SW480 (cell line): ENCODE measurements around the gene H3-3A.
"Not testable (repeated sequence)": the region's sequence is repeated elsewhere in the genome, so short reads cannot be mapped to it uniquely, and the experiment has no call there.

ENCODE experiments used
- DNase-seq: peaks from one replicate; pipeline ENCODE4 v3.0.0-alpha.2; 2016; ENCODE audit warnings: low spot score

The H3-3A gene

DNA sequence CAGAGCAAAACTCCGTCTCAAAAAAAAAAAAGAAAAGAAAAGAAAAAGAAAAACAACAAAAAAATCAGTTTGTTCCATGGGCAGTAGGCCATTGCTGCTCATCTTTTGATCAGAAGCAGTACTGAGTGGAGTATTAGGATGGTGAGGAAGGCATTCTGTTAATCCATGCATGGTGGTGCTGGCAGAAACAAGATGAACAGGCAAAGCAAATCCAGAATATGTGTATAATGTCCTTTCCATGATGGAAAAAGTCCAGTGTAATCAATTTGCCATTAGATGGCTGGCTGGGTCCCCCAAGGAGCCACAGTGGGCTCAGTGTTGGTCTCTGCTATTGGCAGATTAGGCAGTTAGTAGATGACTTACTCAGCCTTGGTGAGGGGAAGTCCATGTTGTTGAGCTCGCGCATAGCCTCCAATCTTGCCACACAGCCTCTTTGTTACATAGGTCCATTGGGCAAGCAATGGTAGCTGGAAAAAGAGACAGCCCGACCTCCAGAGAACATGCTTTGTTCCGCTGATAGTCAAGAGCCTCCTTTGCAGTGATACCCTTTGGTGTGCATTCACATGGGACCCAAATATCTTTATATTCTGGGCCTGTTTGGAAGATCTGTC is 23.3 kb downstream of the H3-3A start:
- DNase-seq = no peak

- DNase-seq = no peak
These were observed 24.3 kb downstream of the H3-3A start for GRCh38 chr1:226086776-226087175.

DNA sequence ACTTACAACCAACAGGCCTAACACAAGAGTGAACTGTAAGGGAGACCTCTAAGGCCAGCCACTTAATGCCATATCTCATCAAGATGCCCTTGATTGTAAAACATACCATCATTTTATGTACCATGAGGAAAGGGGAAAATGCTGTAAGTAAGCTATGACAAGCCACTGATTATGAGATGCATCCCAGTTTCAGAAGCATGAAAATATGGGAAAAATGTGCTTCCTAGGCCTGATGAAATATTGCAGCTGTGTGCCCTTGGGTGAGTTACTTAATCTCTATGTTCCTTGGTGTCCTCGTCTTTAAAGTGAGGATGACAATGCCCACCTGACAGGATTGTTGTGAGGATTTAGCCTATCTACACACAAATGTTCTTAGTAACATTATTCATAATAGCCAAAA is 28.9 kb downstream of the H3-3A start:
- no peak for DNase-seq

GRCh38 chr1:226092048-226092820 is 29.7 kb downstream of the H3-3A start:
- not testable (repeated sequence) for DNase-seq

DNA sequence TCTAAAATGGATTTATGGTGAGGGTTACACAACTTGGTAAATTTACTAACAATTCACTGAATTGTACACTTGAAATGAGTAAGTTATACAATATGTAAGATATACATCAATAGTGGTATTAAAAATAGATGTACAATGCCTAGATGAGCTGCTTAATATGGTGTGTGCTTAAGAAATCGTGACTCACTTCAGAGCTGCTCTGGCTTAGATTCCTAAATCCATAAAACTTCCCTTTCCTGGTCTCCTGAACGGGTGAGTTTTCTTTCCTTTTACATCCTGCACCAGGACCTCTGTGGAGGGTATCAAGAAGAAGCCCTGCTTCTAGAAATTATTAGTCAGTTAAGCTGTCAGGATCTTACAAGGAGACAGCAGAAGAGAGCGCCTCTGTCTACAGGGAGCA is 30.4 kb downstream of the H3-3A start:
- no peak for DNase-seq

- no peak for DNase-seq
These were observed 31.1 kb downstream of the H3-3A start for GRCh38 chr1:226093621-226094020.

GRCh38 chr1:226094451-226094850 is 31.9 kb downstream of the H3-3A start:
- DNase-seq = no peak

- DNase-seq = no peak
These were observed 32.8 kb downstream of the H3-3A start for GRCh38 chr1:226095286-226095685.

- DNase-seq = no peak
These were observed 35.5 kb downstream of the H3-3A start for GRCh38 chr1:226097866-226098625.

DNA sequence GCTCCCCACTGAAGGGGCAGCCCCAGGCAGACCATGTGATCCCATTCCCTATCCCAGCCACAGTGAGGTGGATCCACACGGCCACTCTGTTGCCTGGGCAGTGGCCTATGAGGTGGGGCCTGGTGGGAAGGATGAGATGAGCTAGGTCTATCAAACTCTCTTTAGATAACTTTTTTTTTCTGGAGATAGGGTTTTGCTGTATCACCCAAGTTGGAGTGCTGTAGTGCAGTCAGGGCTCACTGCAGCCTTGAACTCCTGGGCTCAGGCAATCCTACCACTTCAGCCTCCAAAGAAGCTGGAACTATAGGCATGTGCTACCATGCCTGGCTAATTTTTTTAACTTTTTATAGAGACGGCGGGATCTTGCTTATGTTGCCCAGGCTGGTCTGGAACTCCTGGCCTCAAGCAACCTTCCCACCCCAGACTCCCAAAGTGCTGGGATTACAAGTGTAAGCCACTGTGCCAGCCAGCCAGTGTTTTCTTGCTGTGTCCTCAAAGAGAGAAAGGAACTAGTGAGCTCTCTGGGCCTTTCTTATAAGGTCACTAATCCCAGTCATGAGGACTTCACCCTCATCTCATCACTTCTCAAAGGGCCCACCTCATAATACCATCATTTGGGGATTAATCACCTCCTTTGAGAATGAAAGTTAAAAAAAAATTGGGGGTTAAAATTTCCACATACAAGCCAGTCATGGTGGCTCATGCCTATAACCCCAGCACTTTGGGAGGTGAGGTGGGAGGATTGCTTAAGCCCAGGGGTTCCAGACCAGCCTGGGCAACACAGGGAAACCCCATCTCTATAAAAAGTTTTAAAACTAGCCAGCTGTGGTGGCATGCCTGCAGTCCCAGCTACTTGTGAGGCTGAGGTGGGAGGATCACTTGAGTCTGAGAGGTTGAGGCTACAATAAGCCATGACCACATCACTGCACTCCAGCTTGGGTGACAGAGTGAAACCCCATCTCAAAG is 36.6 kb downstream of the H3-3A start:
- no peak for DNase-seq

DNA sequence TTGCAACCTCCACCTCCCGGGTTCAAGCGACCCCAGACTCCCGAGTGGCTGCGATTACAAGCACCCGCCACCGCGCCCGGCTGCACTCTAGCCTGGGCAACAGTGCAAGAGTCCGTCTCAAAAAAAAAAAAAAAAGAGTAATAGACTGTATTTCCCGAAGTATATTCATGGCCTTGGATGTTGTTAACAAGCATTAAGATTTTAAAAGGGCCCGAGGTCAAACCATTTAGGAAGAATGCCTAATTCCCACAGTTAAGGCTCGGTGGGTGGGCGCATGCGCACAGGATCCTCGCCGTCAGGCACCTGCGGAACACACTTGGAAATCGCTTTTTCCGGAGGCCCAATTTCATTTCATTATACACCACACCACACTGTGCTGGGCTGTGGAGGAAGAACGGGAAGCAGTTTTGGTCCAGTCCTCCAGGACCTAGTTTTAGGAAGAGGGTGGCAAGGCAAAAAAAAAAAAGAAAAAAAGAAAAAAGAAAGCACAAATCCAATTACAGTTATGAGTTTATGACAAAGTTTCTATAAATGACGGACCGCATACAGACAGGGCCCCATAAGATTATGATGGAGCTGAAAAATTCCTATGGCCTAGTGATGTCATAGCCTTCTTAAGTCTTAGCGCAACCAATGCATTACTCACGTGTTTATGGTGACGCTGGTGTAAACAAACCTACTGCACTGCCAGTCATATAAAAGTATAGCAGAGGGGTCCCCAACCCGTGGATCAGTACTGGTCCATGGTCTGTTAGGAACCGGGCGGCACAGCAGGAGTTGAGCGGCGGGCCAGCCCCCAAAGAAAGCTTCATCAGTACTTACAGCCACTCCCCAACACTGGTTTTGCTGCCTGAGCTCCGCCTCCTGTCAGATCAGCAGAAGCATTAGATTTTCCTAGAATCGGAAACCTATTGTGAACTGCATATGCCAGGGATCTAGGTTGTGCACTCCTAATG is 38.2 kb downstream of the H3-3A start:
- peak; percentile 52 for DNase-seq

DNA sequence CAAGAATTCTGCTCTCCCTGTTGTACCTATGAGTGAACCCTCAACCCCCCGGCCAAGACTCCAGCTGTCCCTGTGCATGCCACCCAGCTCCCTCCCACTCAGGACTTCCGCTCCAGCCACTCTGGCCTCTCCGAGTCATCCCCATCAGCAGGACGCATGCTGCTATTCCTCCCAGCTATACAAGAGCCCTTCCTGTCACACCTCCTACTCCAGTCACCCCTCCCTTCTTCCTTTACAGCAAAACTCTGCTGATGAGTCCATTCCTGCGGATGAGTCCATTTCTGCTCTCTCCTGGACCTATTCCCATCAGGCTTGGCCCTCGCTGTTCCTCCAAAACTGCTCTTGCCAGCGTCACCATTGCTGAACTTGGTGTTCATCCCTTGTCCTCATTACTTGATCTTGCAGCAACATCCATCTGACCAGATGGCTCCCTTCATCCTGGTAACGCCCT is 42.2 kb downstream of the H3-3A start:
- no peak for DNase-seq

DNA sequence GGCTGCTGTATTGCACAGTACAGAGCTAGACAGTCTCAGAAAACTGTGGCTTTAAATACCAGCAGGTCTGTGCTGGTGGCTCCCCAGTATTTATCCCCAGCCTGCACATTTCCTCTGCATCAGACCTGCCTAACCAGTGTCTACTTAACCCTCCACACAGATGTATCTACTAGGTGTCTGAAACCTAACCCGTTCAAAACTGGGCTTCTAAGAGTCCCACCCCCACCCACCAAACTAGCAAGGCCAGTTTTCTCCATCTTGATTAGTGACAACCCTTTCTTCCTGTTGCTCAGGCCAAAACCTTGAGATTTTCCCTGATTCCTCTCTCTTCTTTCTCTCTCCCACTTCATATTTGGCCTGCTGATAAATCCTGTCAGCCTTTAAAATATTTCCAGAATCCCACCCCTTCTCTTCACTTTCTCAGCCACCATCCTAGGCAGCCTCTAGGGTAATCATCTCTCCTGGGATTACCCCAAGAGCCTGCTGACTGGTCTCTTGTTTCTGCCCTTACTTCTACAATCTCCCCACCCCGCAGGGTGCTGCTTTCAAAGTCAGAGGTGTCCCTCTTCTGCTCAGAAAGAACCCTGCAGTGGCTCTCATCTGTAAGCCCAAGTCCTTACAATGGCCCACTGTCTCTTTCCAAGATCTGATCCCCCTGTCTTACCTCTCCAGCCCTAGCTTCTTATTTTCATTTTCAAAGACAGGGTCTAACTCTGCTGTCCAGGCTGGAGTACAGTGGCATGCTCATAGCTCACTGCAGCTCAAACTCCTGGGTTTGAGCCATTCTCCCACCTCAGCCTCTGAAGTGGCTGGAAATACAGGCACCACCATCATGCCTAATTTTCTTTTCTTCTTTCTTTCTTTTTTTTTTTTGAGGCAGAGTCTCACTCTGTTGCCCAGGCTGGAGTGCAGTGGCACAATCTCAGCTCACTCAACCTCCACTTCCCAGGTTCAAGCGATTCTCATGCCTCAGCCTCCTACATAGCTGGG is 45.2 kb downstream of the H3-3A start:
- DNase-seq = no peak

DNA sequence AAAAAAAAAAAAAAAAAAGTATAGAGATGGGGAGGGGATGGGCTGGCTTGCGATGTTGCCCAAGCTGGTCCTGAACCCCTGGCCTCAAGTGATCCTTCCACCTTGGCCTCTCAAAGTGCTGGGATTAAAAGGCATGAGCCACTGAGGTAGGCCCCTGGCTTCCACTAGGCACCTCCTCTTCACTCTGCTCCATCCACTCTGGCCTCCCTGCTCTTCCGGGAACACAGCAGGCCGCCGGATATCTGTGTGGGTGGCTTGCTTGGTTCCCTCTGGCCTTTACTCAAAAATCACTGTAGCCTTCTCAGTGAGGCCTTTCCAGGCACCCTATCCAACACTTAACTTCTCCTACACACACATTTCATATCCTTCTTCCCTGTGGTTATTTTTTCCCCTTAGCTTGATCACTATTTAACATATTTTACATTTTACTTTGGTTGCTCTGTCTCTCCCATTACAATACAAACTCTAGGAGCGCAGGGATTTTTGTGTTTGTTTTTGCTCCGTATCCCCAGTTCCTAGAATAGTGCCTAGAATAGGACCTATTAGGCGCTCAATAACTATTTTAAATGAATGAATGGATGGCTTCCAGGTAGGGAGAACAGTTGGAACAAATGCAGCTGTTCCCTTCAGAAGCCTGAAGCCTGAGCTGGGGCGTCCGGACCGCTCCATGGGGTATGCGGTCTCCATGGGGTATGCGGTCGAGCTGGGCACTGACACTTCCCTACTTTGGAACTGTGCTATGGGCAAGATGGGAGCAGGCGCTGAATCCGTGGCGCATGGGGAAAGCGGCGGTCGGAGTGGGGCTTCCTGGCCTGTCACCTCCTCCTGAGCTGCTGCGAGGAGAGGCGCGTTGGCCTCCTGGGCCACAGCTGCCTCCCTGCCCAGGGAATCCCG is 46.7 kb downstream of the H3-3A start:
- DNase-seq = no peak

GRCh38 chr1:226109829-226110248 is 47.3 kb downstream of the H3-3A start:
- peak; percentile 88 for DNase-seq

- DNase-seq = peak; percentile 80
These were observed 48.0 kb downstream of the H3-3A start for GRCh38 chr1:226110249-226111097.
